Measurements from ENCODE around the gene GPHA2.

The GPHA2 gene

GRCh38 chr11:64891215-64891848 lies 44.4 kb downstream of the GPHA2 start:
- DNase-seq, result no peak
- no peaks in the 10 kb centered on the region for H3K27me3 ChIP-seq (replicated peaks)
- H3K36me3 ChIP-seq (replicated peaks), result peaks cover 3% of the 10 kb centered on the region
- H3K27ac ChIP-seq, result no peak overlapping the region
- no peak for TF ChIP-seq CTCF (IDR thresholded peaks at IDR 0.05; ENCODE audit: low read depth, low read length, missing control alignments)
- in situ Hi-C loops (cut with HindIII; ENCODE audit: low pct_ligation_motif_present, low sequenced_read_pairs), result loop anchor here (5.0 kb wide), 1 partner anchor 44 kb away; no protein-coding TSS in a partner anchor
- no peak overlapping the region for H3K4me3 ChIP-seq (ENCODE audit: low read depth, low read length)

GRCh38 chr11:64890522-64890939 lies 45.2 kb downstream of the GPHA2 start:
- no peak for TF ChIP-seq CTCF (IDR thresholded peaks at IDR 0.05; ENCODE audit: low read depth, low read length, missing control alignments)
- Histone ChIP-seq H3K27me3 (replicated peaks) (no peaks in the 10 kb centered on the region), H3K36me3 (replicated peaks) (no peaks in the 10 kb centered on the region), H3K4me3 (ENCODE audit: low read depth, low read length) (no peak overlapping the region), H3K27ac (no peak overlapping the region)
- DNase-seq, result no peak
- in situ Hi-C loops (cut with HindIII; ENCODE audit: low pct_ligation_motif_present, low sequenced_read_pairs), result loop anchor here (5.0 kb wide), 1 partner anchor 43 kb away; no protein-coding TSS in a partner anchor

- no peak overlapping the region for H3K4me3 ChIP-seq (ENCODE audit: low read depth, low read length)
- no peaks in the 10 kb centered on the region for H3K36me3 ChIP-seq (replicated peaks)
- no peak overlapping the region for H3K27ac ChIP-seq
- TF ChIP-seq CTCF (IDR thresholded peaks at IDR 0.05; ENCODE audit: low read depth, low read length, missing control alignments), result no peak
- H3K27me3 ChIP-seq (replicated peaks), result no peaks in the 10 kb centered on the region
- in situ Hi-C loops (cut with HindIII; ENCODE audit: low pct_ligation_motif_present, low sequenced_read_pairs), result no loop called here
- DNase-seq, result peak; percentile 21
These were observed 46.8 kb downstream of the GPHA2 start for GRCh38 chr11:64888729-64889511.

- no peak for DNase-seq
- Histone ChIP-seq H3K27ac (no peak overlapping the region), H3K27me3 (replicated peaks) (no peaks in the 10 kb centered on the region), H3K4me3 (ENCODE audit: low read depth, low read length) (no peak overlapping the region), H3K36me3 (replicated peaks) (no peaks in the 10 kb centered on the region)
- no peak for TF ChIP-seq CTCF (IDR thresholded peaks at IDR 0.05; ENCODE audit: low read depth, low read length, missing control alignments)
- in situ Hi-C loops (cut with HindIII; ENCODE audit: low pct_ligation_motif_present, low sequenced_read_pairs), result no loop called here
These were observed 47.3 kb downstream of the GPHA2 start for GRCh38 chr11:64888406-64888728.

- H3K27ac ChIP-seq, result no peak overlapping the region
- DNase-seq, result peak; percentile 27
- in situ Hi-C loops (cut with HindIII; ENCODE audit: low pct_ligation_motif_present, low sequenced_read_pairs), result no loop called here
- no peaks in the 10 kb centered on the region for H3K27me3 ChIP-seq (replicated peaks)
- TF ChIP-seq CTCF (IDR thresholded peaks at IDR 0.05; ENCODE audit: low read depth, low read length, missing control alignments), result peak; percentile 83
- no peaks in the 10 kb centered on the region for H3K36me3 ChIP-seq (replicated peaks)
- peak overlapping the region; percentile 42 for H3K4me3 ChIP-seq (ENCODE audit: low read depth, low read length)
These were observed 47.8 kb downstream of the GPHA2 start for GRCh38 chr11:64887757-64888405.
